HAP-1 (cell line): Measurements from ENCODE around the gene IL1RAPL1.
"Not testable (repeated sequence)": the region's sequence is repeated elsewhere in the genome, so short reads cannot be mapped to it uniquely, and the experiment has no call there.

Experiments
- DNase-seq, 2 experiments: peaks; one replicate each; pipeline ENCODE4 v3.0.0-alpha.2; 2016 to 2020; ENCODE audit warnings: low spot score in 2 of 2
- H3K27me3 ChIP-seq: fragments of 250-450 bp; sonication (Bioruptor Pico); 2 replicates; pipeline ENCODE4 v1.5.1; 2020; ENCODE audit warnings: low read depth, mild to moderate bottlenecking, moderate library complexity
- H3K36me3 ChIP-seq: fragments of 250-450 bp; sonication (Bioruptor Pico); replicated peaks from 2 replicates; pipeline ENCODE4 v1.5.1; 2020; ENCODE audit warnings: mild to moderate bottlenecking
- H3K4me1 ChIP-seq: fragments of 250-450 bp; sonication (Bioruptor Pico); 2 replicates; pipeline ENCODE4 v1.5.1; 2020; ENCODE audit warnings: mild to moderate bottlenecking
- H3K4me3 ChIP-seq: fragments of 250-450 bp; sonication (Bioruptor Pico); 2 replicates; pipeline ENCODE4 v1.5.1; 2020; ENCODE audit warnings: mild to moderate bottlenecking, moderate library complexity
- H3K9me3 ChIP-seq: fragments of 250-450 bp; sonication (Bioruptor Pico); 2 replicates; pipeline ENCODE4 v1.5.1; 2020; ENCODE audit warnings: mild to moderate bottlenecking, moderate library complexity
- in situ Hi-C: fragments of 300-500 bp; cut with MboI; formaldehyde crosslinking; loops from 3 replicates; pipeline ENCODE4 v1.14.3; 2020; ENCODE audit warnings: low sequenced_read_pairs, inconsistent platforms, mixed read lengths

The IL1RAPL1 gene

GRCh38 chrX:29071525-29072320, 484.5 kb downstream of the IL1RAPL1 start:
- in situ Hi-C loops: no loop called here
- H3K4me3 ChIP-seq: no peak overlapping the region
- no peak for DNase-seq
- no peaks in the 10 kb centered on the region for H3K36me3 ChIP-seq
- no peaks in the 10 kb centered on the region for H3K9me3 ChIP-seq
- no peaks in the 10 kb centered on the region for H3K27me3 ChIP-seq
- peaks cover 9% of the 10 kb centered on the region; the same call in 1 of the 2 replicates for H3K4me1 ChIP-seq

GRCh38 chrX:29082558-29082957, 495.3 kb downstream of the IL1RAPL1 start:
- no peak for DNase-seq
- Histone ChIP-seq H3K4me3 (no peak overlapping the region), H3K9me3 (no peaks in the 10 kb centered on the region), H3K36me3 (no peaks in the 10 kb centered on the region), H3K4me1 (0 out of 2 replicates have a peak, but pooled peaks cover 5% of the 10 kb centered on the region), H3K27me3 (no peaks in the 10 kb centered on the region)
- in situ Hi-C loops: no loop called here

GRCh38 chrX:29083823-29084222, 496.6 kb downstream of the IL1RAPL1 start:
- Histone ChIP-seq H3K36me3 (no peaks in the 10 kb centered on the region), H3K4me1 (0 out of 2 replicates have a peak, but pooled peaks cover 1% of the 10 kb centered on the region), H3K27me3 (no peaks in the 10 kb centered on the region), H3K4me3 (no peak overlapping the region), H3K9me3 (no peaks in the 10 kb centered on the region)
- in situ Hi-C loops: no loop called here
- no peak for DNase-seq

GRCh38 chrX:29090811-29091210, 503.6 kb downstream of the IL1RAPL1 start:
- no peaks in the 10 kb centered on the region for H3K9me3 ChIP-seq
- in situ Hi-C loops: no loop called here
- no peaks in the 10 kb centered on the region for H3K36me3 ChIP-seq
- no peaks in the 10 kb centered on the region for H3K27me3 ChIP-seq
- H3K4me3 ChIP-seq: no peak overlapping the region
- DNase-seq: peak in 1 of 2 experiments; percentile 68
- peaks cover 6% of the 10 kb centered on the region for H3K4me1 ChIP-seq

- 0 out of 2 replicates have a peak, but pooled peaks cover 4% of the 10 kb centered on the region for H3K9me3 ChIP-seq
- peaks cover 54% of the 10 kb centered on the region for H3K4me1 ChIP-seq
- no peaks in the 10 kb centered on the region for H3K27me3 ChIP-seq
- no peak overlapping the region for H3K4me3 ChIP-seq
- H3K36me3 ChIP-seq: no peaks in the 10 kb centered on the region
- DNase-seq: peak in 1 of 2 experiments; percentile 91
- in situ Hi-C loops: no loop called here
Measured at GRCh38 chrX:29107231-29107630, 520.0 kb downstream of the IL1RAPL1 start.

GRCh38 chrX:29110041-29110440, 522.8 kb downstream of the IL1RAPL1 start:
- no peaks in the 10 kb centered on the region for H3K27me3 ChIP-seq
- H3K9me3 ChIP-seq: no peaks in the 10 kb centered on the region
- peak overlapping the region; percentile 7; the same call in 1 of the 2 replicates for H3K4me3 ChIP-seq
- DNase-seq: peak in 1 of 2 experiments; percentile 97
- H3K36me3 ChIP-seq: no peaks in the 10 kb centered on the region
- in situ Hi-C loops: no loop called here
- H3K4me1 ChIP-seq: peaks cover 68% of the 10 kb centered on the region

GRCh38 chrX:29113221-29113620, 526.0 kb downstream of the IL1RAPL1 start:
- Histone ChIP-seq H3K4me3 (no peak overlapping the region), H3K27me3 (no peaks in the 10 kb centered on the region), H3K9me3 (no peaks in the 10 kb centered on the region), H3K4me1 (peaks cover 62% of the 10 kb centered on the region), H3K36me3 (no peaks in the 10 kb centered on the region)
- in situ Hi-C loops: no loop called here
- DNase-seq: peak in 1 of 2 experiments; percentile 90

GRCh38 chrX:29122817-29123216, 535.6 kb downstream of the IL1RAPL1 start:
- H3K9me3 ChIP-seq, H3K36me3 ChIP-seq, H3K27me3 ChIP-seq, DNase-seq, H3K4me3 ChIP-seq, in situ Hi-C loops: not testable (repeated sequence)
- peaks cover 12% of the 10 kb centered on the region for H3K4me1 ChIP-seq

- no peaks in the 10 kb centered on the region for H3K9me3 ChIP-seq
- H3K4me3 ChIP-seq: no peak overlapping the region
- in situ Hi-C loops: no loop called here
- H3K27me3 ChIP-seq: no peaks in the 10 kb centered on the region
- DNase-seq: no peak
- no peaks in the 10 kb centered on the region for H3K36me3 ChIP-seq
- H3K4me1 ChIP-seq: peaks cover 32% of the 10 kb centered on the region
Measured at GRCh38 chrX:29130905-29131304, 543.7 kb downstream of the IL1RAPL1 start.

GRCh38 chrX:29136904-29137303, 549.7 kb downstream of the IL1RAPL1 start:
- in situ Hi-C loops: no loop called here
- no peak for DNase-seq

GRCh38 chrX:29138003-29138402, 550.8 kb downstream of the IL1RAPL1 start:
- no peak overlapping the region for H3K4me3 ChIP-seq
- H3K4me1 ChIP-seq: peaks cover 19% of the 10 kb centered on the region
- in situ Hi-C loops: no loop called here
- DNase-seq: no peak
- H3K9me3 ChIP-seq: no peaks in the 10 kb centered on the region
- H3K36me3 ChIP-seq: no peaks in the 10 kb centered on the region
- no peaks in the 10 kb centered on the region for H3K27me3 ChIP-seq

More at GRCh38 chrX:29136904-29137303, 549.7 kb downstream of the IL1RAPL1 start:
- H3K36me3 ChIP-seq: no peaks in the 10 kb centered on the region
- no peaks in the 10 kb centered on the region for H3K27me3 ChIP-seq
- peaks cover 30% of the 10 kb centered on the region for H3K4me1 ChIP-seq
- no peaks in the 10 kb centered on the region for H3K9me3 ChIP-seq
- H3K4me3 ChIP-seq: no peak overlapping the region

- DNase-seq: no peak
- Histone ChIP-seq H3K27me3 (no peaks in the 10 kb centered on the region), H3K4me3 (no peak overlapping the region), H3K9me3 (peaks cover 5% of the 10 kb centered on the region; the same call in 1 of the 2 replicates), H3K36me3 (no peaks in the 10 kb centered on the region), H3K4me1 (no peaks in the 10 kb centered on the region)
- in situ Hi-C loops: no loop called here
Measured at GRCh38 chrX:29143356-29143755, 556.1 kb downstream of the IL1RAPL1 start.

- no peak for DNase-seq
- H3K9me3 ChIP-seq: peaks cover 5% of the 10 kb centered on the region; the same call in 1 of the 2 replicates
- H3K27me3 ChIP-seq: no peaks in the 10 kb centered on the region
- in situ Hi-C loops: no loop called here
- no peak overlapping the region for H3K4me3 ChIP-seq
- no peaks in the 10 kb centered on the region for H3K36me3 ChIP-seq
- no peaks in the 10 kb centered on the region for H3K4me1 ChIP-seq
Measured at GRCh38 chrX:29143756-29144155, 556.5 kb downstream of the IL1RAPL1 start.

- no peak overlapping the region for H3K4me3 ChIP-seq
- no peaks in the 10 kb centered on the region for H3K4me1 ChIP-seq
- no peaks in the 10 kb centered on the region for H3K27me3 ChIP-seq
- peaks cover 5% of the 10 kb centered on the region; the same call in 1 of the 2 replicates for H3K9me3 ChIP-seq
- DNase-seq: no peak
- in situ Hi-C loops: no loop called here
- no peaks in the 10 kb centered on the region for H3K36me3 ChIP-seq
Measured at GRCh38 chrX:29145316-29145715, 558.1 kb downstream of the IL1RAPL1 start.
